Measurements from ENCODE around the gene HSPD1.

Gene HSPD1

DNA sequence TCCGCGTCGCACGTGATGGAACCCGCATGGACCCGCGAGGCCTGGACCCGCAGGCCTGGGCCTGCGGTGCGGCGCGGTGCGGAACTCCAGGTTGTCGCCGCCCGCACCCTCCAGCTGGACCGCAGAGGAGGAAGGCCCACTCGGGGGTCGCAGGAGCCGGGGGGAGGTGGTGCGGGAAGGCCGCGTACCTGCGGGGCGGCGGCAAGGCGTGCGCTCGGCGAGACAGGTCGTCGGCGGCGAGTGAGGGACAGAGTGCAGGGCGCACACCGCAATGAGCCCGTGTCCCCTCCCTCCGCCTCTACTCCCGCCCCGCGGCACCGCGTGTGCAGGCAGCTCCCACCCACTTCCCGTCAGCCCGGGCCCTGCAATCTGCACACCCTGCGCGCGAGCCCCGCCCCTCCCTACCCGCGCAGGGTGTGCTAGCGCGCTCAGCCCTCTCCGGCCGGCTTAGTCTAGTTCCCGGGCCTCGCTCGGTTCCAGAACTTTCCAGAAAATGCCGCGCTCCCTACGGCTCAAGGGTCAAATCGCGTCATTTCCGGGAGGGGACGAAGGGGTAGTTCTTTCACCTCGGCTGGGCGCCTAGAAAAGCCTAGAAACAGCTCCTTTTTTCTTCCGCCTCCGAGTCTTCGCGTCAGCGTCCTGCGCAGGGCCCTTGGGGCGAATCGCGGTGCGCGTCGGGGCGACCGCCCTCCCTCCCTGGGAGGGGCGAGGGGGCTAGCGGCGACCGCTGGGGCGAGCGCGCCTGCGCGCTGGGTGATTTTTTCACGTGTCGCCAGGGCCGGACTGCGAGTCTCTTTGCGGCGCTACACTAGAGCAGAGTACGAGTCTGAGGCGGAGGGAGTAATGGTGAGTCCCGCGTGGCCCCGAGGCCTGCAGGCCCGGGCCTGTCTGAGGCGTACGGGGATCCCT is at the start of gene HSPD1, which contains the start of gene HSPE1:
TSS of gene HSPD1 (minus strand) at position 247 of the 909 bp plus-strand sequence. CDS start 992 bp downstream, outside the sequence.
TSS of gene HSPE1 (plus strand) at position 786 of the 909 bp plus-strand sequence. CDS start at position 844, 58 bp downstream.
- H3K4me1 ChIP-seq (ENCODE audit: insufficient read depth, low read length): peaks cover 55% of the 10 kb centered on the region
- peaks cover 79% of the 10 kb centered on the region for H3K36me3 ChIP-seq (ENCODE audit: insufficient read depth, low read length)
- H2AFZ ChIP-seq (ENCODE audit: low read depth, low read length): peak within 1 kb of the TSS; percentile 68
- peak within 1 kb of the TSS; percentile 79 for H3K27ac ChIP-seq (ENCODE audit: low read length)
- H3K27me3 ChIP-seq (ENCODE audit: insufficient read depth, low read length, poor library complexity): no peaks in the 10 kb centered on the region
- peak within 1 kb of the TSS; percentile 73 to 92 for H3K4me3 ChIP-seq (ENCODE audit: low read depth in 1 of 2, low read length in 2 of 2)
- peaks cover 46% of the 10 kb centered on the region for H4K20me1 ChIP-seq (ENCODE audit: insufficient read depth, low read length)
- H3K79me2 ChIP-seq (ENCODE audit: insufficient read depth, low read length): peaks cover 94% of the 10 kb centered on the region
- peak; percentile 80 for ATAC-seq (ENCODE audit: insufficient read depth, low read depth)
- H3K9me3 ChIP-seq (ENCODE audit: insufficient read depth, low read length, severe bottlenecking): no peaks in the 10 kb centered on the region
- peak; percentile 99 for DNase-seq
- TF ChIP-seq, protein P1, sequence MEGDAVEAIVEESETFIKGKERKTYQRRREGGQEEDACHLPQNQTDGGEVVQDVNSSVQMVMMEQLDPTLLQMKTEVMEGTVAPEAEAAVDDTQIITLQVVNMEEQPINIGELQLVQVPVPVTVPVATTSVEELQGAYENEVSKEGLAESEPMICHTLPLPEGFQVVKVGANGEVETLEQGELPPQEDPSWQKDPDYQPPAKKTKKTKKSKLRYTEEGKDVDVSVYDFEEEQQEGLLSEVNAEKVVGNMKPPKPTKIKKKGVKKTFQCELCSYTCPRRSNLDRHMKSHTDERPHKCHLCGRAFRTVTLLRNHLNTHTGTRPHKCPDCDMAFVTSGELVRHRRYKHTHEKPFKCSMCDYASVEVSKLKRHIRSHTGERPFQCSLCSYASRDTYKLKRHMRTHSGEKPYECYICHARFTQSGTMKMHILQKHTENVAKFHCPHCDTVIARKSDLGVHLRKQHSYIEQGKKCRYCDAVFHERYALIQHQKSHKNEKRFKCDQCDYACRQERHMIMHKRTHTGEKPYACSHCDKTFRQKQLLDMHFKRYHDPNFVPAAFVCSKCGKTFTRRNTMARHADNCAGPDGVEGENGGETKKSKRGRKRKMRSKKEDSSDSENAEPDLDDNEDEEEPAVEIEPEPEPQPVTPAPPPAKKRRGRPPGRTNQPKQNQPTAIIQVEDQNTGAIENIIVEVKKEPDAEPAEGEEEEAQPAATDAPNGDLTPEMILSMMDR (IDR thresholded peaks at IDR 0.05; ENCODE audit: borderline replicate concordance, extremely low read depth, low read length, poor library complexity, severe bottlenecking): no peak
- no peak for TF ChIP-seq EZH2 (IDR thresholded peaks at IDR 0.05; ENCODE audit: borderline replicate concordance, low read depth, low read length, severe bottlenecking)
- H3K9ac ChIP-seq (ENCODE audit: low read depth, low read length): peak within 1 kb of the TSS; percentile 74
- H3K4me2 ChIP-seq (ENCODE audit: insufficient read depth, low read length): peak within 1 kb of the TSS; percentile 80

DNA sequence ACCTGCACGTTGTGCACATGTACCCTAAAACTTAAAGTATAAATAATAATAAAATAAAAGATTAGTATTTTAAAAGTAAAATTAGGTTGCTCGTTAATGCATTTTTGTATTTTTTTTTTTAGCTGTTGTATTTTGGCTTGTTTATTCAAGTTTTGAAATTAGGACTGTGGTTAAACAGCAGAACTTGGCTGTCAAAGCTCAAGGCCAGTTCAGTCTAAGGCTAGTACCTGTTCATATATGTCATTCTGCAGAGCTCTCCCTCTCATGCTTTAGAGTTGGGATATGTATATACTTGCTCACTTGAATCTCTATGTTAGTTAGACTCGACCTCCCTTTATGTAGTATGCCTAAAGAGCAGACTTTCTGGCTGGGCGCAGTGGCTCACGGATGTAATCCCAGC is 48.9 kb upstream of the HSPD1 start:
- Histone ChIP-seq H3K4me1 (ENCODE audit: insufficient read depth, low read length) (no peaks in the 10 kb centered on the region), H3K79me2 (ENCODE audit: insufficient read depth, low read length) (peaks cover 29% of the 10 kb centered on the region), H3K27me3 (ENCODE audit: insufficient read depth, low read length, poor library complexity) (no peaks in the 10 kb centered on the region), H2AFZ (ENCODE audit: low read depth, low read length) (no peak overlapping the region), H4K20me1 (ENCODE audit: insufficient read depth, low read length) (no peaks in the 10 kb centered on the region; the same call in 1 of the 2 replicates), H3K27ac (ENCODE audit: low read length) (no peak overlapping the region), H3K36me3 (ENCODE audit: insufficient read depth, low read length) (peaks cover 69% of the 10 kb centered on the region), H3K9me3 (ENCODE audit: insufficient read depth, low read length, severe bottlenecking) (no peaks in the 10 kb centered on the region), H3K4me2 (ENCODE audit: insufficient read depth, low read length) (no peak overlapping the region), H3K9ac (ENCODE audit: low read depth, low read length) (no peak overlapping the region), H3K4me3 (ENCODE audit: low read depth in 1 of 2, low read length in 2 of 2) (no peak overlapping the region)
- DNase-seq: no peak
- no peak for ATAC-seq (ENCODE audit: insufficient read depth, low read depth)
- TF ChIP-seq EZH2 (IDR thresholded peaks at IDR 0.05; ENCODE audit: borderline replicate concordance, low read depth, low read length, severe bottlenecking): no peak
- TF ChIP-seq, protein P1 (IDR thresholded peaks at IDR 0.05; ENCODE audit: borderline replicate concordance, extremely low read depth, low read length, poor library complexity, severe bottlenecking): no peak

DNA sequence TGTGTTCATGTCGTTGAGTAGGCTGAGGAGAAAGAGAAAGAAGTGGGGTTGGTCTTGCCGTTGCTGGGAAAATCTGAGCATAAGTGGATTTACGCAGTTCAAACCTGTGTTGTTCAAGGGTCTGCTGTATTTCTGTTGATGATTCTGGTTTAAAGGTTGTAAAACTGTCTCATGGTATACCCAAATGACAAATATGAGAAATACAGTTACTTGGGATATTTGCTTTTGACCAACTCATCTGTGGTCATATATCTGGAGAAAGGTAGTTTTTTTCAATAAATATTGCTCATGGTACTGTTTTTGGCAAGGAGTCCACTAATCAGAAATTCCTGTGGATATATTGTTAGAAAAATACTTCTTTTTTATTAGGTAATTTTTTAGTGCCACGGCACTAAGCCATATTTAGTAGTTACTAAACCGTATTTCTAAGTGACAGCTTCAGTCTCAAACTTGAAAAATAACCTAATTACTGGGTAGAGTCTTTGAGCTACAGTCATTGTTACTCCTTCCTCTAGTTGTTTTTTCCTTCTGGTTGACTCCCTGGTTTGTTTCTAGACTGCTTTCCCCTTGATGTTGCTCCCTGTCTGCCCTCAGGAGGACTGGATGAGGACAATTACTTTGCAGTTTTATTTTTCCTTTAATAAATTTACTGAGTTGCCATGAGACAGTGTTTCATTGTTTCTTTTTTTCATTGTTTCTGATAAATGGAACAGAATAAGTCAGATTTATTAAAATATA is 47.7 kb upstream of the HSPD1 start:
- H3K4me3 ChIP-seq (ENCODE audit: low read depth in 1 of 2, low read length in 2 of 2): no peak overlapping the region

More for the DNA sequence above, 47.7 kb upstream of the HSPD1 start:
- Histone ChIP-seq H3K9me3 (ENCODE audit: insufficient read depth, low read length, severe bottlenecking) (no peaks in the 10 kb centered on the region), H3K4me1 (ENCODE audit: insufficient read depth, low read length) (no peaks in the 10 kb centered on the region), H3K36me3 (ENCODE audit: insufficient read depth, low read length) (peaks cover 70% of the 10 kb centered on the region), H3K27me3 (ENCODE audit: insufficient read depth, low read length, poor library complexity) (no peaks in the 10 kb centered on the region), H4K20me1 (ENCODE audit: insufficient read depth, low read length) (no peaks in the 10 kb centered on the region; the same call in 1 of the 2 replicates), H3K9ac (ENCODE audit: low read depth, low read length) (no peak overlapping the region), H3K79me2 (ENCODE audit: insufficient read depth, low read length) (peaks cover 40% of the 10 kb centered on the region), H3K4me2 (ENCODE audit: insufficient read depth, low read length) (no peak overlapping the region), H2AFZ (ENCODE audit: low read depth, low read length) (no peak overlapping the region), H3K27ac (ENCODE audit: low read length) (no peak overlapping the region)
- ATAC-seq (ENCODE audit: insufficient read depth, low read depth): no peak
- TF ChIP-seq, protein P1 (IDR thresholded peaks at IDR 0.05; ENCODE audit: borderline replicate concordance, extremely low read depth, low read length, poor library complexity, severe bottlenecking): no peak
- TF ChIP-seq EZH2 (IDR thresholded peaks at IDR 0.05; ENCODE audit: borderline replicate concordance, low read depth, low read length, severe bottlenecking): no peak
- no peak for DNase-seq

Measured in DND-41 (cell line).